HG03196 (cell line): ENCODE data around the gene B4GALNT3.
"Not testable (repeated sequence)": the region's sequence is repeated elsewhere in the genome, so short reads cannot be mapped to it uniquely, and the experiment has no call there.

ENCODE experiments used
- ATAC-seq: cut with Tn5 transposase; IDR thresholded peaks from one replicate; pipeline ENCODE4 v1.9.1; 2021; ENCODE audit not compliant: unreplicated experiment

Gene B4GALNT3

DNA sequence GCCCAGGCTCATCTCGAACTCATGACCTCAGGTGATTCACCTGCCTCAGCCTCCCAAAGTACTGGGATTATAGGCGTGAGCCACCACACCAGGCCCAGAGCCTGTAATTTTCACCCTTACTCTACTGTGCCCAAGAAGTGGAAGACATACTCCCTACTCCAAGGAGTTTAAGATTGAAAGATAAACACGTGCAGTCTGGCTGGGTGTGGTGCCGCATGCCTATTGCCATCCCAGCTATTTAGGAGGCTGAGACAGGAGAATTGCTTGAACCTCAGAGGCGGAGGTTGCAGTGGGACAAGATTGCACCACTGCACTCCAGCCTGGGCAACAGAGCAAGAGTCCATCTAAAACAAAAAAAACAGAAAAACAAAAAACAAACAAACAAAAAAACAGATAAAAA is 113.5 kb downstream of the B4GALNT3 start:
- no peak for ATAC-seq

DNA sequence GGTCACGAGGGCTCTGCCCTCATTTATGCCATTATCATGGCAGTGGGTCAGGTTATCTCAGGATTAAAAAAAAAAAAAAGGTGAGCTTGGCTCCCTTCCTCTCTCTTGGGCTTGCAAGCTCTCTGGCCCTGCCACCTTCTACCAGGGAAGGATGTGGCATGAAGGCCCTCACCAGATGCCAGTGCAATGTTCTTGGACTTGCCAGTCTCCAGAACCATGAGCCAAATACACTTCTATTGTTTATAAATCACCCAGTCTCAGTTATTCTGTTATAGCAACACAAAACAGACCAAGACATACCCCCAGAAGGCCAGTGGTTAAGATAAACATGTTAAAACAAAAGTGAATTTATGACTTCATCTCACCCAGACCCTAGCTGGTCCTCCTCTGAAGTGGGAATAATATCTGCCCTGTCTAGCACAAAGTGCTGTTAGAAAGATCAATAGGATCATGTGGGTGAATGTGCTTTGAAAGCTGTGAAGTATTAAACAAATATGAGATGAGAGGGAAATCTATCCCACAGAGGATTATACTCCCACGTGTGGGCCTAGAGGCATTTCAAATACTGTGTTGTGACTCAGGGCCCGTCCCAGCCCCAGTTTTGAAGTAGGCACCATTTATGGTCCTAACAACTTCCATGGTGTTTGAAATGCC is 114.9 kb downstream of the B4GALNT3 start:
- ATAC-seq, result no peak

DNA sequence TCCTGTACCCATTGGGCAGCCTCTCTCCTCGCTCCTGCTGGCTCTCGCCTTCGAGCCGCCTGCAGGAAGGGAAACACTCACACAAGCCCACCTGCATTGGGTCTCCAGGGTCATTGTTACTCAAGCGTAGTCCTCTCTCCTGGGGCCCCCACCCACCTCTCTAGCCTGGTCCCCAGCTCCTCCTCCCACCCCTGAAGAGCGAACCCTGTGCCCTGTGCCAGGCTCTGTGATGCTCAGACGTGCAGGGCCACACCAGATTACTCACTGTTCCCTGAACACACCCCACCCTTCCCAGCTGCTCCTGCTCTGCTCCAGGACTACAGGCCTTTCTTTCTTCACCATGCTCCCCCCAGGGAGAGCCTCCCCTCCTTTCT is 115.4 kb downstream of the B4GALNT3 start:
- ATAC-seq, result no peak

DNA sequence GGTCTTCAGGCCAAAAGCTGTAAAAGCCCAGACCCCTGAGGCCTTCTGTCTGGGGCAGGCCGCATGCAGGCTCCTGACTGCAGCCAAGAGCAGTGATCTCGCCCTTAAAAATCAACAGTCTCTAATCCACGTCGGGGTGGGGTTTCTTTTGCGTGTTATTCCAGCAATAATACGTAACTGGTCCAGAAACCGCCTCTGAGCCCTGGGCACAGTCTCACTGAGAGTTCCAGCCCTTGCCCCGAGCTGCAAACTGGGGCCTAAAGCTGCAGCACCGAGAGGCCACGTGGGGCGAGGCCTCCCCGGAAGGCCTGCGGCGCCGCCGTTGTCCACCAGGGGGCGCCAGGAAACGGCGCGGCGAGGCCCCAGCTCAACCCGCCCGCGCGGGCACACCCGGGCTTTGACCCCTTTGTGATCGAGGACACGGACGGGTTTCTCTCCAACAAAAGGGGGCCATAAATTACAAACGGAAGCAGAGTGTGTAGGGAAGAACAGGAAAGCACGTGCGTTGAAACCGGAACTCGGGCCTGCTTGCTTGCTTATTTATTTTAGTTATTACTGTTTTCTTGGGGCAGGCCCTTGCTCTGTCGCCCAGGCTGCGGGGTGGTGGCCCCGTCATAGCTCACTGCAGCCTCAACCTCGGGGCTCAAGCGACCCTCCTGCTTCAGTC is 116.3 kb downstream of the B4GALNT3 start:
- ATAC-seq, result peak; percentile 82

DNA sequence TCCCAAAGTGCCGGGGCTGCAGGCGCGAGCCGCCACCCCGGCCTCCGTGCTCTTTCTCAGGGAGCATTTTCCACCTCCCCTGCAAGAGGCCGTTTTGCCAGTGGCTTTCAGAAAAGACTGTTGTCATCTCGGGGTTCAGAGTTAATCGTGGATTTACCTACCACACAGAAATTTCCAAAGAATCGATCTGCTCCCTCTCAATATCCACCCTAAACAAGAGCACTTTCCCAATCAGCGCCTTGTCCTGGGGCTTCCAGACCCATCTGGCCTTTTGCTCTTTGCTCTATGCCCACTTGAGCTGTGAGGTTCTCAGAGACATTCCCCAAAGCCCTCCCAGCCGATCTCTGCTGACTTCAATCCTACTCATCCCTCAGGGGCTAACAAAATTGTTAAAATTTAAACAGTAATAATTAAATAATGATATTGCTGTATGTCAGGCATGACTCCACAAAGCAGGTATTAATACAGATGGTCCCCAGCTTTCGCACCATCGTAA is 116.9 kb downstream of the B4GALNT3 start:
- ATAC-seq, result no peak

DNA sequence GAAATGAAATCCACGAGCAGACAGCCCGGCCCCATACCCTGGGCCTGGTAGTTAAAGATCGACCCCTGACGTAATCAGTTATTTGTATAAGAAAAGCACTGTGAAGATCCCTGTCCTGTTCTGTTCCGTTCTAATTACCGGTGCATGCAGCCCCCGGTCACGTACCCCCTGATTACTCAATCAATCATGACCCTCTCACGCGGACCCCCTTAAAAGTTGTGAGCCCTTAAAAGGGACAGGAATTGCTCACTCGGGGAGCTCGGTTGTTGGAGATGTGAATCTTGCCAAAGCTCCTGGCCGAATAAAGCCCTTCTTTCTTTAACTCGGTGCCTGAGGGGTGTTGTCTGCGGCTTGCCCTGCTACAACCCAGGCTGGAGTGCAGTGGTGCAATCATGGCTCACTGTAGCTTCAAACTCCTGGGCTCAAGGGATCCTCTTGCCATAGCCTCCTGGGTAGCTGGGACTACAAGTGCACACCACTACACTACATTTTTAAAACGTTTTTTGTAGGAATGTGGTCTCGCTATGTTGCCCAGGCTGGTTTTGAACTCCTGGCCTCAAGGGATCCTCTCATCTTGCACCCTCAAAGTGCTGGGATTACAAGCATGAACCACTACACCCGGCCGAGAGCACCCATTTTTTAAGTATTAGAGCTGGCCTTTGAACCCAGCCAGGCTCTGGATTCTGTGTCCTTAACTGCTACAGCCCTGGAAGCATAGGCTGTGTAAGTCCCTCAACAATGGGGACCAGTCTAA is 118.4 kb downstream of the B4GALNT3 start:
- ATAC-seq, result not testable (repeated sequence)

DNA sequence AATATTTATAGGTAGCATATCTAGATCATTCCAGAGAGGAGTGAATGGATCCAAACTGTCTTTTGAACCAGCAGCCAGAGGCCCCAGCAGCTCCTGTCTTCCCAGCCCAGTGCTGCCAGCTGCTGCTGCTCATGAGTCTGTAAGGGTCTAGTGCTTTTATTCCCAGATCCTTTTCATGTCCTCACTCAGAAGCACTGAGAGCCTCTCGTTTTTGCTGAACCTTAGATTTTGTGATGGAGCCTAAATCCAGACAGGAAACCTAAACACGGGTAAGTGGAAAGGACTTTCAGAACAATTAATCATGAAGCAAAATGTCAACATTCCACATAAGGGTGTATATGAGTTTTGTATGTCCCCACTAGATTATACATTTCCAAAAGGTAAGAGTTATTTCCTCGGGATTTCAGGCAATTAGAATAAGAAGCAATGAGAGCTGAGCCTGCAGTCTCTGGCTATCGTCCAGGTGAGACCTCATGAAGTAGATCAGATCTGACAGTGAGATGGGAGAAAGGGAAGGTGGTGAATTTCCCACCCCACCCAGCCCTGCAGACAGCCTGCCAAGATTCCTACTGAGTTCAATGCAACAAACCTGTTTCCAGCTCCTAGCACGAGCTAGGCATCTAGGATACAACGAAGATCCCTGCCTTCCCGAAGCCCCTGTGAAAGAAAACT is 119.1 kb downstream of the B4GALNT3 start:
- no peak for ATAC-seq

DNA sequence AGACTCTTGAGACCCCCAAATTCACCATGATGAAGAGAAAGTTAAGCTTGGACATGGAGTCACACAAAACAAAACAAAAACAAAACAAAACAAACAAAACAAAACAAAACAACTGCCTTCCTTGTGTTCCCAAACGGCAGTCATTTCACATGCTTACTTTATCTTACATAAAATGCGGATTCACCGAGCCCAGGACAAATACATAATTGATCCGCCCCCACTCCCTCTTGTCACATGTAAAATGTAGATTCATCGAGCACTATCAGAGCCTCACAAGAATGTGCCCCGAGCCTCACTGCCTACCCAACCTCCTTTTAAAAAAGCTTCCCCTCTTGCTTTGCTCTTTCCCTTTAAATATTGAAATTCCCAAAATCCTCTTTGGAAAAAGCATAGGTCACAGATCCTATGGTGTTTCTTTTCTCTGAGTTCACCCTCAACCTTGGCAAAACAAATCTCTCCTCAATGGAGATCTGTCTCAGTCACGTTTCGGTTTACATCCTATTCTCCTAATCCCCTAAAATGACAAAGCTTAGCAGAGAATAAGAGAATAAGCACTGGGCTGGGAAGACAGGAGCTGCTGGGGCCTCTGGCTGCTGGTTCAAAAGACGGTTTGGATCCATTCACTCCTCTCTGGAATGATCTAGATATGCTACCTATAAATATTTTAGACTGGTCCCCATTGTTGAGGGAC is 119.8 kb downstream of the B4GALNT3 start:
- no peak for ATAC-seq

DNA sequence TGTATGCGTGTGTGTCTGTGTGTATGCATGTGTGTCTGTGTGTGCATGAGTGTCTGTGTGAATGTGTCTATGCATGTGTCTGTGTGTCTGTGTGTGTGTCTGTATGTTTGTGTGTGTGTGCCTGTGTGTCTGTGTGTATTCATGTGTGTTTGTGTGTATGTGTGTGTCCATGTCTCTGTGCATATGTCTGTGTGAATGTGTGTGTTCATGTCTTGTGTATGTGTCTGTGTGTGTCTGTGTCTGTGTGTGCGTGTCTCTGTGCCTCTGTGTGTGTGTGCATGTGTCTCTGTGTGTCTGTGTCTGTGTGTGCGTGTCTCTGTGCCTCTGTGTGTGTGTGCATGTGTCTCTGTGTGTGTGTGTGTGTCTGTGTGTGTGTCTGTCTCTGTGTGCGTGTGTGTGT is 121.1 kb downstream of the B4GALNT3 start:
- ATAC-seq, result no peak

DNA sequence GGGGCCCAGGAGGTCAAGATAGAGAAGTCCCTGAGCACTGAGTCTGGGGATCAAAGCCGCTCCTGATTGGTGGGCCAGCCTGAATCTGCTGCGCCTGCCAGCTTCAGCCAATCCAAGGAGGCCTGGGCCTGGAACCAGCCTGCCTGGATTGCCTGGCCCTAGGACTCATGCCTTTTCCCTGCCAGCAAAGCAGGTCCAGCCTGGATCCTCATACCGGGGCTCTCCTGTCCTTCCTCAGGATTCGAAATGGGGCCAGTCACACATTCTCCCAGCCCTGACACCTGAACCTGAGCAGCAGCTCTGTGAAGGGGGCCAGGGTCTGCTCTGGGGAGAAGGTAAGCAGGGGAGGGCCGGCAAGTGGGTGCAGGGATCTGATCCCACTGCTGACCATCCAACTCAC is 121.6 kb downstream of the B4GALNT3 start:
- no peak for ATAC-seq

DNA sequence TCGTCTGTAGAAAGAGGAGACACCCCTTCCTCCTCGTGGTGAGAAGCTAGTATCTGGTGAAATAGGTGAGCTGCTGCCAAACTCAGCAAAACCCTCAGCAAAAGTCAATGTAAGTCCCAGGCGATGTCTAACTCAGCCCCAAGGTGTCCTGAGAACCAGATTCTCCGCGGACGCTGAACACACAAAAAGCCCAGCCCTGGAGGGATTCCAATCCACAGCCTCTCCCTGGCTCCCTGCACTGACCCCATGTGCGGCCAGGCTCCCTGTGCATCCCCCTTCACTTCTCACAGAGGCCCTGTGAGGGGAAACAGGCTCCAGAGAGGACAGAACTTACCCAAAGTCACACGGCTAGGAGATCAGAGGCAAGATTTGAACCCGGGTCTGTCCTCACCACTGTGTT is 122.0 kb downstream of the B4GALNT3 start:
- no peak for ATAC-seq

DNA sequence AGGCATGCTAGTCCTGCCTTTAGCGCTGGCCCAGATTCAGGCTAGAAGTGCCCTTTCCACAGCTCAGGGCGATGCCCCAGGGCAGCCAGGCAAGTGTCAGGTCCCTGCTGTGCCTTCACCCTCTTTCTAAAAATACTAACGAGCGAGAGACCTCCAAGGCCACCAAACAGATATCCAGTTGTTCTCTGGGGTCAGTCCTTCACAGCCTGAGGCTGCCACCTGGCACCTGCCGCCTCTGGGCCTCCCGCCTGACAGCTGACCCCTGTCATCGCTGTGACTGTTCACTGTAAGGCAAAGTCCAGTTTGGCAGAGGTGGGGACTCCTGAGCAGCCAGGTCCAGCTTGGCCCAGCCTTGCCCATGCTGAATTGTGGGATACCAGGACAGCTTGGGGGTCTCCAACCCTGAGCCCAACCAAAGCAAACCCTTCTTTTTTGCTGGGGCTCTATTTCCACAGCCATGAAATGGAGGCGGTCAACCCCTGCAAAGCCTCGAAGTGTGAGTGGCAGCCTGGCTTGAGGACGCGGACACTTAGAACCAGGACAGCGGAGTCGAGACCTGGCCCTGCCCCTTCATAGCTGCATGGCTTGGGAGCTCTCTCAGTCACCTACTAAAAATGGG is 123.6 kb downstream of the B4GALNT3 start:
- ATAC-seq, result no peak

DNA sequence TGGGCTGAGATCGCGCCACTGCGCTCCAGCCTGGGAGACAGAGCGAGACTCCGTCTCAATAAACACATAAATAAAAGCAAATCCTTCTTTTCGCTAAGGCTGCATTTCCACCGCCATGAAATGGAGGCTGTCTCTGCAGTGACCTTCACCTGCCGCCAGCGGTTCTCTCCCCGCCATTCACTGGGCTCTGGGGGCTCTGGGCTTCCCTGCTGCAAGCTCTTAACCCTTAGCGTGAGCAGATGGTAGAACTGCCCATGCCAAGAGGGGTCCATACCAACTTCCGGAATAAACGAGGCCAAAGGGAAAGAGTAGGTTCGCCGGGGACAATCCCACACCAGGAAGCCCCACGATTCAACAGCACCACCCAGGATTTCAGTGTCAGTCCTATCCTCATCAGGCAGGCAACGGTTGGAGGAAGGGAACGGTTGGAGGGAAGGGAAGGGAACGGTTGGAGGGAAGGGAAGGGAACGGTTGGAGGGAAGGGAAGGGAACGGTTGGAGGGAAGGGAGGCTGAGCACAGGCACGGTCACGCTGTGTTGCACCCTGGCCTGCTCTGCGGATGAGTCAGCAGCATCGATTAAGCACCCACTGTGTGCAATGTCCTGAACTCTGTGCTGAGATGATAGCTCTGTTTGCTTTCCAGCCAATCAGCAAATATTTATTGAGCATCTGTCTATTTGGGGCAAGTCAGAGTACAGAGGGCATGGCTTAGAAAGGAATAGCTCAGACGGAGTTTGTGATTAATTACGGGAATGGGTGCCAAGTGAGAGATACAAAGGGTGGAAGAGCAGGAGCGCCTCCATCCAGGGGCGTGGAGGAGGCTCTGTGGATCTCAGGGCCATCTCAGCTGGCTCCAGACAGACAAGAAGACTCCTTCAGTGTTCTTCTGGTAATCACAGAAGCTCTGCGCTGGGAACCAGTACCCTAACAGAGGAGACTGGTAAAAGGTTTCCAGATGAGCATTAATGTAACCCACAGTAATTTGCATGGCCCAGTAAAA is 125.6 kb downstream of the B4GALNT3 start:
- no peak for ATAC-seq

DNA sequence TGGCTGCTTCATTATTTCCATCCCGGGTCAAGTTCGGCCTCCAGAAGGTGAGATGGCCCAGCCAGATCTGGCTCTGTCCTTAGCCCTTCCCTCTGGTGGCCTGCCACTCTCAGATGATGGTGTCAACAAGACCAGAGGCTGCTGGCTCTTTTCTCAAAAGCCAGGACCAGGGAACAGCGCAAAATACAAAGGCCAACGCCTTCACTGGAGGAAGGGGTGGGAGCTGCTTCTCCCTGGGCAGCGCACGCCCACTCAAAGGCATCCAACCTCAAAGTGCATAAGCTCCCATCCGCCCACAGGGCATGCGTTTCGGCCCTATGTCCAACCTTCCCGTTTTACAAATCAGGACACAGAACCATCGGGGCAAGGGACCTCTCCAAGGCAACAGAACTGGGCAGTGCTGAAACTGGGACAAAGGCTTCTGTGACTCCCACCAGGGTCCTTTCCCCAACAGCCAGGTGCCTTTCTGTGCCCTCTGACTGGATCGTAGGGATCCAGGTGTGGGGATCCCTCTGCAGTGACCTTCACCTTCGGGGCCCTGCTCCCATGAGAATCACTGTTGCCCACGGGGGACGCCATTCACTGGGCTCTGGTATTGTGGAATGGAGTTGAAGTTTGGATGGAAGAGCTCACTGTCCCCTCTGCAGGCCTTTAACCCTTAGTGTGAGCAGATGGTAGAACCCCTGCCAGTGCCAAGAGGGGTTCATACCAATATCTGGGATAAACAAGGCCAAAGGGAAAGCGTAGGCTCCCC is 126.8 kb downstream of the B4GALNT3 start:
- ATAC-seq, result no peak

DNA sequence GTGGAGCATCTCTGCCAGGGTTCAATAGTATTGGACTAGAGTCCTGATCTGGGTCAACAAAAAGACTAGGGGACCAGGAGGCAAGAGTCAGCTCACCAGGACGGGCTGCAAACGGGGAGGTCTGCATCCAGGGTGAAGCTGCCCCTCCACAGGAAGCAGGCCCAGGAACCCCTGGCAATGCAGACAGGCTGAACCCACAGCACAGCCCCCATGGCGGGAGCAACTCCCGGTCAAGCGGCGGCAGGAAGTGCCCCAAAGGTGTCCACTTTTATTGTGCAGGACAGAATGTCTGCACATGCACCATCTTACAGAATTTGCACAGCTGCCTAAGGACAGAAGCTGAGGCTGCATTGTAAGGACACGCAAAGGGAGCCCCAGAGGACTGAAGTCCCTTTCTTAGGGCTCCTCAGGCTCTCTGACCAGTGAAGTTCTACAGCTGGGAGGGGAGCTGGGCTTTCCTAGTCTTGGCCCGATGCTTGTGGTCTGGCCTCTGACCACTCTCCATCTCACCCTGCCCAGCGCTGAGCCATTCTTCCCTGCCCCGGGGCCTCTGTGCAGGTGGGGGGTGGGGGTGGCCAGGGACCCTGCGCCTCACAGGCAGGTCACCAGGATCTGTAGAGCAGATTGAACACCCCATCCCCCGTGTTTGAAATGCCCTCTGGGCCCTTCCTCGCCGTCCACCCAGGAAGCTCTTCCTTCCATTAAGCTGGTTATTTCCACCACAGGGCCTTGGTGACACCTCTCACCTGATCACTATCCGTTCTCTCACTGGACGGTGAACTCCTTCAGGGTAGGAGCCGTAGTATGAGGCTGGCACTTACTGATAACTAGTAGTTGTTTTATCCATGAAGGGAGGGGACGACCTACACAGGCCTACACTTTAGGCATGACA is 127.6 kb downstream of the B4GALNT3 start:
- no peak for ATAC-seq

DNA sequence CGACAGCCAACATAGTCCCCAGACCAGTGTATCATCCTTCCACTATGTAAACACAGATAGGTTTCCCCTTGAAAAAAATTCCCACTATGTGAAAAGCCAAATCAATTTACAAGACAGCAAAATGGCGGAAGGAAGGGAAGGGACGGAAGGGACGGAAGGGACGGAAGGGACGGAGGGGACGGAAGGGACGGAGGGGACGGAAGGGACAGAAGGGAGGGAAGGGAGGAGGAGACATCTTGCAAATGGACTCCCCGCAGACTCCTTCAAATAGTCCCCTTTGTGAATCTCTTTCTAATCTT is 128.2 kb downstream of the B4GALNT3 start:
- no peak for ATAC-seq

DNA sequence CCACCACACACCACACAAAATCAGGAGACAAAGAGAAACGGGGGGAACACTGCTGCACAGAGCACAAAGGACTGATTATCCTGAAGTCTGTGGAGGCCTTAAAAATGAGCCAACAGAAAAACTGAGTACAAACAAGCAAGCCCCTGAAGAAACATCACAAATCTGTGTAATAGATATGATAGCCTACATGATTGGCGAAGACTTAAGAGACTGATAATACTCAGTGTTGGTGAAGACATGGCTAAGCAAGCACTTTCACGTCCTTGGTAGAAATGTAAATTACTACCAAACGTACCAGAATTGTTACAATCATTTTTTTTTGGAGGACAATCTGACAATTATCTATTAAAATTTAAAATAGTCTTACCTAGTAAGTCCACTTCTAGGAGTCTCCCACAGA is 128.9 kb downstream of the B4GALNT3 start:
- no peak for ATAC-seq
